ENCODE data around the gene GLE1.

The GLE1 gene

GRCh38 chr9:128457207-128457606 is 47.3 kb upstream of the GLE1 start:
- Histone ChIP-seq H3K27ac (ENCODE audit: extremely low read depth, low read depth, low read length) (no peak overlapping the region), H3K4me1 (ENCODE audit: control insufficient read depth, insufficient read depth, low read length) (peaks cover 2% of the 10 kb centered on the region; the same call in 1 of the 2 replicates), H3K9me3 (ENCODE audit: control insufficient read depth, insufficient read depth, low read depth, low read length) (no peaks in the 10 kb centered on the region), H3K4me3 (ENCODE audit: low read depth, low read length) (peak overlapping the region; percentile 49), H3K36me3 (ENCODE audit: control insufficient read depth in 2 of 2, insufficient read depth in 1 of 2, low read length in 2 of 2) (peaks cover 7 to 32% of the 10 kb centered on the region in 2 experiments; a peak in 2 of 3 replicates)
- TF ChIP-seq ZNF600 (tag by site-specific recombination; IDR thresholded peaks at IDR 0.05): peak; percentile 1; the same call in 1 of the 2 replicates
- TF ChIP-seq ZNF670 (tag by site-specific recombination; IDR thresholded peaks at IDR 0.05; ENCODE audit: low read depth): no peak
- ChIA-PET POLR2A (interaction anchor here (0.5 to 0.7 kb wide), 2 partner anchors 181 to 267 kb away, joined by 3 to 6 read pairs; no protein-coding TSS in a partner anchor), CTCF (interaction anchor here (0.7 to 1.0 kb wide), 2 partner anchors 18 to 732 kb away, joined by 3 to 4 read pairs; no protein-coding TSS in a partner anchor)

- peaks cover 2% of the 10 kb centered on the region; the same call in 1 of the 2 replicates for H3K4me1 ChIP-seq (ENCODE audit: control insufficient read depth, insufficient read depth, low read length)
- H3K4me3 ChIP-seq (ENCODE audit: low read depth, low read length): no peak overlapping the region
- ChIA-PET POLR2A (interaction anchor here (0.7 kb wide), 1 partner anchor 316 kb away, joined by 4 read pairs; no protein-coding TSS in a partner anchor), CTCF (interaction anchor here (0.6 to 0.8 kb wide), 2 partner anchors 20 to 269 kb away, joined by 3 read pairs; no protein-coding TSS in a partner anchor)
- H3K9me3 ChIP-seq (ENCODE audit: control insufficient read depth, insufficient read depth, low read depth, low read length): no peaks in the 10 kb centered on the region
- no peak overlapping the region for H3K27ac ChIP-seq (ENCODE audit: extremely low read depth, low read depth, low read length)
- TF ChIP-seq, protein P1, sequence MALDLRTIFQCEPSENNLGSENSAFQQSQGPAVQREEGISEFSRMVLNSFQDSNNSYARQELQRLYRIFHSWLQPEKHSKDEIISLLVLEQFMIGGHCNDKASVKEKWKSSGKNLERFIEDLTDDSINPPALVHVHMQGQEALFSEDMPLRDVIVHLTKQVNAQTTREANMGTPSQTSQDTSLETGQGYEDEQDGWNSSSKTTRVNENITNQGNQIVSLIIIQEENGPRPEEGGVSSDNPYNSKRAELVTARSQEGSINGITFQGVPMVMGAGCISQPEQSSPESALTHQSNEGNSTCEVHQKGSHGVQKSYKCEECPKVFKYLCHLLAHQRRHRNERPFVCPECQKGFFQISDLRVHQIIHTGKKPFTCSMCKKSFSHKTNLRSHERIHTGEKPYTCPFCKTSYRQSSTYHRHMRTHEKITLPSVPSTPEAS (tag by site-specific recombination; IDR thresholded peaks at IDR 0.05): no peak
- TF ChIP-seq ZBTB48 (tag by site-specific recombination; IDR thresholded peaks at IDR 0.05) (no peak), ZNF280C (tag by site-specific recombination; IDR thresholded peaks at IDR 0.05) (no peak), ZNF561 (tag by site-specific recombination; IDR thresholded peaks at IDR 0.05; ENCODE audit: borderline replicate concordance) (no peak), SP3 (tag by site-specific recombination; IDR thresholded peaks at IDR 0.05) (no peak), ZNF121 (tag by site-specific recombination; IDR thresholded peaks at IDR 0.05) (0 out of 2 replicates have a peak, but pooled peaks have one; percentile 11), ZNF621 (tag by site-specific recombination; IDR thresholded peaks at IDR 0.05) (no peak), ZNF324 (tag by site-specific recombination; IDR thresholded peaks at IDR 0.05) (no peak)
- H3K36me3 ChIP-seq (ENCODE audit: control insufficient read depth in 2 of 2, insufficient read depth in 1 of 2, low read length in 2 of 2): peaks cover 19 to 46% of the 10 kb centered on the region in 2 experiments; a peak in 2 of 3 replicates
These were observed 45.5 kb upstream of the GLE1 start for GRCh38 chr9:128459011-128459410.

DNA sequence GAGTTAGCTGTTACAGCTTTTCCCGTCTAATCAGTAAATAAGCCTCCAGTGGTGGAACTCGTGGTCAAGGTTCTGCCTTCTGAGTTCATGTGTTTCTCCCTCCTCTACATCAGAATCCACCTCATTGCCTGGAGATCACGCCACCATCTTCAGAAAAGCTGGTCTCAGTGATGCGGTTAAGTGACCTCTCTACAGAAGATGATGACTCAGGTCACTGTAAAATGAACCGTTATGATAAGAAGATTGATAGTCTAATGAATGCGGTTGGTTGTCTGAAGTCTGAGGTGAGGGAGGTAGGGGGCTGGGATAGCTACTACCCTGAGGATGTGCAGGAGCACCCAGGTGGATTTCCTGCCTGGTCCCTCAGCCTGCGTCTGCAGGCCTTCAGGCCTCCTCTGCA is 35.4 kb upstream of the GLE1 start:
- Histone ChIP-seq H3K27ac (ENCODE audit: extremely low read depth, low read depth, low read length) (no peak overlapping the region), H3K36me3 (ENCODE audit: control insufficient read depth in 2 of 2, insufficient read depth in 1 of 2, low read length in 2 of 2) (peaks cover 19 to 56% of the 10 kb centered on the region in 2 experiments; a peak in 2 of 3 replicates), H3K4me1 (ENCODE audit: control insufficient read depth, insufficient read depth, low read length) (no peaks in the 10 kb centered on the region), H3K4me3 (ENCODE audit: low read depth, low read length) (no peak overlapping the region), H3K9me3 (ENCODE audit: control insufficient read depth, insufficient read depth, low read depth, low read length) (no peaks in the 10 kb centered on the region)
- CTCF ChIA-PET: interaction anchor here (1.3 kb wide), 2 partner anchors 30 to 107 kb away, joined by 5 read pairs; no protein-coding TSS in a partner anchor
- POLR2A ChIA-PET: no interaction called here
- TF ChIP-seq ZNF266 (tag by site-specific recombination; IDR thresholded peaks at IDR 0.05; ENCODE audit: low read depth): no peak
- TF ChIP-seq, protein P2, sequence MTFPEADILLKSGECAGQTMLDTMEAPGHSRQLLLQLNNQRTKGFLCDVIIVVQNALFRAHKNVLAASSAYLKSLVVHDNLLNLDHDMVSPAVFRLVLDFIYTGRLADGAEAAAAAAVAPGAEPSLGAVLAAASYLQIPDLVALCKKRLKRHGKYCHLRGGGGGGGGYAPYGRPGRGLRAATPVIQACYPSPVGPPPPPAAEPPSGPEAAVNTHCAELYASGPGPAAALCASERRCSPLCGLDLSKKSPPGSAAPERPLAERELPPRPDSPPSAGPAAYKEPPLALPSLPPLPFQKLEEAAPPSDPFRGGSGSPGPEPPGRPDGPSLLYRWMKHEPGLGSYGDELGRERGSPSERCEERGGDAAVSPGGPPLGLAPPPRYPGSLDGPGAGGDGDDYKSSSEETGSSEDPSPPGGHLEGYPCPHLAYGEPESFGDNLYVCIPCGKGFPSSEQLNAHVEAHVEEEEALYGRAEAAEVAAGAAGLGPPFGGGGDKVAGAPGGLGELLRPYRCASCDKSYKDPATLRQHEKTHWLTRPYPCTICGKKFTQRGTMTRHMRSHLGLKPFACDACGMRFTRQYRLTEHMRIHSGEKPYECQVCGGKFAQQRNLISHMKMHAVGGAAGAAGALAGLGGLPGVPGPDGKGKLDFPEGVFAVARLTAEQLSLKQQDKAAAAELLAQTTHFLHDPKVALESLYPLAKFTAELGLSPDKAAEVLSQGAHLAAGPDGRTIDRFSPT (tag by site-specific recombination; IDR thresholded peaks at IDR 0.05): no peak
- TF ChIP-seq HOXC10 (CRISPR knock-in tag; IDR thresholded peaks at IDR 0.05): no peak
- no peak for TF ChIP-seq SETDB1 (IDR thresholded peaks at IDR 0.05; ENCODE audit: insufficient read length, low read length)
- TF ChIP-seq ZFP41 (tag by site-specific recombination; IDR thresholded peaks at IDR 0.05; ENCODE audit: borderline replicate concordance): no peak
- no peak for TF ChIP-seq GLI2 (tag by site-specific recombination; IDR thresholded peaks at IDR 0.05; ENCODE audit: borderline replicate concordance, low read depth)
- TF ChIP-seq ZNF639 (tag by site-specific recombination; IDR thresholded peaks at IDR 0.05): no peak

Data from HEK293 (cell line).